H1 (cell line): Measurements from ENCODE around the gene DERL3. TPM values are rescaled to one million over a fixed set of nuclear protein-coding genes. Genes with fewer than 3 reads are reported as not detected.

Experiments used
- CTCF ChIA-PET: fragments of 300-600 bp; sonication (Branson Sonifier 250); formaldehyde crosslinking; loops from one replicate; lab custom pipeline; 2021; ENCODE audit not compliant: partially characterized antibody; lab: Charles Lee
- POLR2A ChIA-PET: fragments of 300-600 bp; sonication (Branson Sonifier 250); formaldehyde crosslinking; loops from one replicate; lab custom pipeline; 2021; ENCODE audit warnings: inconsistent platforms; ENCODE audit not compliant: partially characterized antibody; lab: Charles Lee
- DNase-seq, 2 experiments: peaks; one replicate each; pipeline versions ENCODE4 v3.0.0 to v3.0.0-alpha.2; 2010 to 2022; ENCODE audit warnings: low spot score in 2 of 2, low read depth in 1 of 2, mixed read lengths in 1 of 2
- FAIRE-seq: peaks from 2 replicates; lab custom pipeline; 2011; peaks lifted over from hg19 to GRCh38; lab: Jason Lieb, UNC
- H2AFZ ChIP-seq: 2 replicates; pipeline ENCODE4 v1.8.1; 2012; ENCODE audit warnings: low read length, inconsistent platforms
- H2AK5ac ChIP-seq: 2 replicates; pipeline ENCODE4 v1.6.1; 2013; ENCODE audit warnings: low read depth, low read length
- H2BK120ac ChIP-seq: replicated peaks from 2 replicates; pipeline ENCODE3; 2013; ENCODE audit warnings: low read depth, low read length, inconsistent platforms
- H2BK12ac ChIP-seq: 2 replicates; pipeline ENCODE4 v1.6.1; 2013; ENCODE audit warnings: low read depth, low read length
- H2BK15ac ChIP-seq: 2 replicates; pipeline ENCODE4 v1.6.1; 2013; ENCODE audit warnings: low read length
- H2BK20ac ChIP-seq: 2 replicates; pipeline ENCODE4 v1.6.1; 2013; ENCODE audit warnings: low read length
- H2BK5ac ChIP-seq: 2 replicates; pipeline ENCODE4 v1.6.1; 2013; ENCODE audit warnings: low read depth, low read length
- H3K14ac ChIP-seq: 2 replicates; pipeline ENCODE4 v1.6.1; 2013; ENCODE audit warnings: inconsistent platforms; ENCODE audit not compliant: insufficient read length
- H3K18ac ChIP-seq: 2 replicates; pipeline ENCODE4 v1.6.1; 2013; ENCODE audit warnings: low read length; ENCODE audit errors: extremely low read depth
- H3K23ac ChIP-seq: 2 replicates; pipeline ENCODE4 v1.6.1; 2013; ENCODE audit warnings: inconsistent platforms; ENCODE audit not compliant: insufficient read length
- H3K23me2 ChIP-seq: 2 replicates; pipeline ENCODE4 v1.6.1; 2013; ENCODE audit warnings: low read depth, low read length
- H3K27ac ChIP-seq: 2 replicates; pipeline ENCODE4 v1.6.1; 2011; ENCODE audit warnings: low read depth, low read length, inconsistent platforms
- H3K27me3 ChIP-seq, 4 experiments: replicated peaks in 1 of 4; 1 replicate in 1 of 4; 2 replicates in 3 of 4; pipeline versions ENCODE4 v1.6.1 to v1.8.1; 2011 to 2013; ENCODE audit warnings: low read length in 3 of 4, mild to moderate bottlenecking in 3 of 4, inconsistent platforms in 2 of 4, mixed read lengths in 2 of 4, moderate library complexity in 1 of 4; ENCODE audit not compliant: control insufficient read depth in 3 of 4, insufficient read depth in 3 of 4; ENCODE audit errors: extremely low read depth in 1 of 4
- H3K36me3 ChIP-seq, 4 experiments: 2 replicates each; pipeline versions ENCODE4 v1.6.1 to v1.8.1; 2011 to 2013; ENCODE audit warnings: mild to moderate bottlenecking in 4 of 4, low read length in 3 of 4, moderate library complexity in 2 of 4, control low read depth in 1 of 4, inconsistent platforms in 1 of 4; ENCODE audit not compliant: insufficient read depth in 4 of 4, control insufficient read depth in 2 of 4
- H3K4ac ChIP-seq: replicated peaks from 2 replicates; pipeline ENCODE3; 2013; ENCODE audit warnings: low read length, low read depth, mixed read lengths, inconsistent platforms; ENCODE audit not compliant: insufficient read length
- H3K4me1 ChIP-seq, 4 experiments: replicated peaks in 1 of 4; 1 replicate in 1 of 4; 2 replicates in 3 of 4; pipeline versions ENCODE4 v1.6.1 to v1.8.1; 2011 to 2013; ENCODE audit warnings: low read length in 3 of 4, inconsistent platforms in 2 of 4, mixed read lengths in 1 of 4; ENCODE audit not compliant: insufficient read depth in 4 of 4, control insufficient read depth in 3 of 4
- H3K4me2 ChIP-seq, 2 experiments: 2 replicates each; pipeline versions ENCODE4 v1.6.1 to v1.8.1; 2011 to 2013; ENCODE audit warnings: low read depth in 2 of 2, low read length in 2 of 2, control low read depth in 1 of 2, inconsistent platforms in 1 of 2, mild to moderate bottlenecking in 1 of 2; ENCODE audit not compliant: insufficient read depth in 1 of 2
- H3K4me3 ChIP-seq, 4 experiments: fragments of 200-600, 300-600 bp in 1 of 4; sonication (generic), shearing (Covaris generic), sonication (Bioruptor Twin) in 1 of 4; 2 replicates each; pipeline versions ENCODE4 v1.5.1 to v1.8.1; 2011 to 2016; ENCODE audit warnings: low read length in 4 of 4, low read depth in 3 of 4, control low read depth in 2 of 4, inconsistent platforms in 2 of 4, mild to moderate bottlenecking in 2 of 4, mixed read lengths in 1 of 4, moderate library complexity in 1 of 4; ENCODE audit not compliant: insufficient read depth in 2 of 4; ENCODE audit errors: extremely low read depth in 1 of 4
- H3K56ac ChIP-seq: replicated peaks from 2 replicates; pipeline ENCODE3; 2013; ENCODE audit warnings: low read depth, mild to moderate bottlenecking, mixed read lengths, low read length, inconsistent platforms; ENCODE audit not compliant: insufficient read length
- H3K79me1 ChIP-seq: 2 replicates; pipeline ENCODE4 v1.6.1; 2013; ENCODE audit warnings: low read depth, low read length, control low read depth
- H3K79me2 ChIP-seq, 2 experiments: 2 replicates each; pipeline versions ENCODE4 v1.6.1 to v1.8.1; 2012 to 2013; ENCODE audit warnings: low read length in 2 of 2, mild to moderate bottlenecking in 2 of 2, inconsistent platforms in 1 of 2; ENCODE audit not compliant: insufficient read depth in 2 of 2, control insufficient read depth in 1 of 2
- H3K9ac ChIP-seq, 4 experiments: replicated peaks in 1 of 4; 1 replicate in 1 of 4; 2 replicates in 3 of 4; pipeline versions ENCODE4 v1.6.1 to v1.8.1; 2011 to 2013; ENCODE audit warnings: low read depth in 3 of 4, low read length in 3 of 4, control low read depth in 2 of 4, mild to moderate bottlenecking in 2 of 4, moderate library complexity in 2 of 4, inconsistent platforms in 1 of 4; ENCODE audit errors: extremely low read depth in 1 of 4
- H3K9me3 ChIP-seq, 2 experiments: 2 replicates each; pipeline versions ENCODE4 v1.6.1 to v1.8.1; 2012 to 2013; ENCODE audit warnings: mild to moderate bottlenecking in 2 of 2, moderate library complexity in 2 of 2, control low read depth in 1 of 2, inconsistent platforms in 1 of 2, low read depth in 1 of 2, low read length in 1 of 2, mixed read lengths in 1 of 2; ENCODE audit not compliant: insufficient read depth in 2 of 2
- H4K20me1 ChIP-seq, 2 experiments: replicated peaks in 1 of 2; 2 replicates each; pipeline versions ENCODE3 to v1.8.1; 2011 to 2013; ENCODE audit warnings: inconsistent platforms in 2 of 2, low read length in 2 of 2, mild to moderate bottlenecking in 1 of 2; ENCODE audit not compliant: insufficient read depth in 2 of 2, control insufficient read depth in 1 of 2
- H4K5ac ChIP-seq: 2 replicates; pipeline ENCODE4 v1.6.1; 2013; ENCODE audit warnings: low read length, low read depth, mixed read lengths, inconsistent platforms; ENCODE audit not compliant: insufficient read length
- H4K8ac ChIP-seq: 2 replicates; pipeline ENCODE4 v1.8.0; 2013; ENCODE audit warnings: mild to moderate bottlenecking, moderate library complexity, low read length, inconsistent platforms; ENCODE audit not compliant: insufficient read depth; ENCODE audit errors: extremely low read depth
- H4K91ac ChIP-seq: replicated peaks from 2 replicates; pipeline ENCODE3; 2013; ENCODE audit warnings: low read length, mixed read lengths, inconsistent platforms; ENCODE audit not compliant: insufficient read length
- BCL11A ChIP-seq, 2 experiments: IDR thresholded peaks; one replicate each; pipeline ENCODE4 v1.6.1; 2011; ENCODE audit warnings: low read depth in 2 of 2, low read length in 2 of 2, mild to moderate bottlenecking in 2 of 2
- BRCA1 ChIP-seq: IDR thresholded peaks from 2 replicates; pipeline ENCODE4 v1.6.1; 2012; ENCODE audit warnings: low read depth, low read length, improper control_type of control experiment
- CBX8 ChIP-seq: fragments of 300-800, 300-1000 bp; sonication (generic); IDR thresholded peaks from 2 replicates; pipeline ENCODE4 v1.7.1; 2016; ENCODE audit warnings: low read depth, low read length, borderline replicate concordance
- CHD1 ChIP-seq: IDR thresholded peaks from 2 replicates; pipeline ENCODE4 v1.6.1; 2012; ENCODE audit warnings: low read depth, low read length, improper control_type of control experiment
- CREB1 ChIP-seq: IDR thresholded peaks from 2 replicates; pipeline ENCODE4 v1.6.1; 2012; ENCODE audit warnings: inconsistent platforms
- CTBP2 ChIP-seq: IDR thresholded peaks from 2 replicates; pipeline ENCODE4 v1.7.0; 2011; ENCODE audit warnings: borderline replicate concordance, mild to moderate bottlenecking, moderate library complexity, mixed read lengths, low read length; ENCODE audit not compliant: insufficient read depth, insufficient read length
- GTF2F1 ChIP-seq: IDR thresholded peaks from 2 replicates; pipeline ENCODE4 v1.6.1; 2012; ENCODE audit warnings: low read depth, low read length, improper control_type of control experiment, borderline replicate concordance
- MAFK ChIP-seq: IDR thresholded peaks from 2 replicates; pipeline ENCODE4 v1.6.1; 2012; ENCODE audit warnings: low read depth, mild to moderate bottlenecking, improper control_type of control experiment, low read length
- NANOG ChIP-seq: IDR thresholded peaks from 2 replicates; pipeline ENCODE4 v1.6.1; 2011; ENCODE audit warnings: low read length, low read depth, mild to moderate bottlenecking, inconsistent platforms; ENCODE audit not compliant: insufficient read depth, poor library complexity, severe bottlenecking
- PHF8 ChIP-seq: fragments of 200-600 bp; sonication (generic); conservative IDR thresholded peaks from 2 replicates; pipeline ENCODE4 v1.7.1; 2012; ENCODE audit warnings: low read depth, mild to moderate bottlenecking, inconsistent platforms, low read length, moderate library complexity
- POU5F1 ChIP-seq: IDR thresholded peaks from 2 replicates; pipeline ENCODE4 v1.6.1; 2011; ENCODE audit warnings: low read depth, mild to moderate bottlenecking, low read length, moderate library complexity
- SAP30 ChIP-seq: fragments of 300-600 bp; sonication (generic); IDR thresholded peaks from 2 replicates; pipeline ENCODE4 v1.7.1; 2012; ENCODE audit warnings: low read length, moderate library complexity, mild to moderate bottlenecking, inconsistent platforms; ENCODE audit not compliant: insufficient read depth, insufficient replicate concordance
- SIN3A ChIP-seq, 2 experiments: IDR thresholded peaks in 1 of 2; conservative IDR thresholded peaks in 1 of 2; 2 replicates each; pipeline ENCODE4 v1.6.1; 2011 to 2012; ENCODE audit warnings: low read length in 2 of 2, improper control_type of control experiment in 1 of 2, low read depth in 1 of 2, mild to moderate bottlenecking in 1 of 2
- TBP ChIP-seq: IDR thresholded peaks from 2 replicates; pipeline ENCODE4 v1.6.1; 2011; ENCODE audit warnings: low read depth, low read length, improper control_type of control experiment
- WGBS, 2 experiments: shearing (Covaris generic) in 1 of 2; methylation state at CpG; one replicate each; pipeline versions ENCODE4 v1.1.6 to v1.1.7; 2013 to 2015; ENCODE audit warnings: low lambda C conversion rate in 2 of 2, mixed read lengths in 2 of 2, inconsistent platforms in 1 of 2, low coverage in 1 of 2, missing lambda C conversion rate in 1 of 2; ENCODE audit not compliant: insufficient replicate concordance in 2 of 2, insufficient coverage in 1 of 2, insufficient read length in 1 of 2; ENCODE audit errors: extremely low coverage in 1 of 2, missing lambda C conversion rate in 1 of 2; 5-methylcytosine and 5-hydroxymethylcytosine counted together
- polyA plus RNA-seq, 7 experiments: library from polyadenylated mRNA; depleted of rRNA in 3 of 7; stranded (reverse) in 5 of 7; unstranded in 2 of 7; fragments of >200 nt in 5 of 7; fragments of 200-250 nt in 2 of 7; gene quantifications; 1 replicate in 5 of 7; 2 replicates in 1 of 7; 4 replicates in 1 of 7; pipeline versions ENCODE4 v1.2.1 to v1.2.3, GENCODE V29; 2011 to 2013; ENCODE audit warnings: missing spikeins in 2 of 7, mixed read lengths in 2 of 7
- total RNA-seq: library from RNA; stranded (reverse); fragmentation: NEBNext Ultra II Directional; extraction: Animal tissue kit (Norgen Biotek cat#: 25700); gene quantifications from 2 replicates; pipeline ENCODE4 v1.2.1, GENCODE V29; 2021

Gene DERL3
- total and polyA plus RNA-seq, 2 of the 8 experiments (the other 6 are each of a cell fraction or from before 2014, with no cell fraction given) = 8.7 to 19.5 TPM

DNA sequence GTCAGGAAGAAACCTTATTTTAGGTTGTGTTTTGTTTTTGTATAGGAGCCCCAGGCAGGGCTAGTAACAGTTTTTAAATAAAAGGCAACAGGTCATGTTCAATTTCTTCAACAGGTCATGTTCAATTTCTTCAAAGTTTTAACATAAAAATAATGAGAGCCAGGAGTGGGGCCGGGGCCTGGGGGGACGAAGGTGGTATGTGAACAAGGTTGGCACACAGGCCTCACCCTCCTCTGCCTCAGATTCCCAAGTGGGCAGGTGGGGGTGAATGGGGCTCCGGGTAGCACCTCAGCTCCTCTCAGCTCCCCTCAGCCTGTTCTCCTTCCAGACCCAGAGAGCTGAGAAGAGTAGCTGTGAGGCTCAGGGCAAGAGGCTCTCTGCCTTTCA lies 4.4 kb downstream of the DERL3 start:
- Histone ChIP-seq H3K4me1 (peaks cover 0 to 8% (median 6%) of the 10 kb centered on the region in 4 experiments; a peak in 5 of 7 replicates), H2BK12ac (no peak overlapping the region), H2BK20ac (no peak overlapping the region), H3K4me3 (no peak overlapping the region), H3K79me2 (no peaks in the 10 kb centered on the region; a peak in 1 of 4 replicates), H3K4me2 (no peak overlapping the region), H3K79me1 (peaks cover 4% of the 10 kb centered on the region; the same call in 1 of the 2 replicates), H3K56ac (no peak overlapping the region), H3K23ac (no peak overlapping the region), H3K4ac (no peak overlapping the region), H3K18ac (no peak overlapping the region), H2AFZ (no peak overlapping the region), H3K14ac (no peak overlapping the region), H3K36me3 (peaks cover 0 to 26% (median 9%) of the 10 kb centered on the region in 4 experiments; a peak in 4 of 8 replicates), H3K27ac (no peak overlapping the region), H2BK5ac (no peak overlapping the region), H2BK15ac (no peak overlapping the region), H3K9me3 (no peaks in the 10 kb centered on the region), H3K9ac (no peak overlapping the region), H2BK120ac (no peak overlapping the region), H4K20me1 (peaks cover 6 to 24% of the 10 kb centered on the region in 2 experiments), H4K91ac (no peak overlapping the region), H2AK5ac (no peak overlapping the region), H4K5ac (no peak overlapping the region), H4K8ac (no peak overlapping the region), H3K23me2 (peaks cover 10% of the 10 kb centered on the region; the same call in 1 of the 2 replicates), H3K27me3 (no peaks in the 10 kb centered on the region)
- POLR2A ChIA-PET = interaction anchor here (0.8 to 1.8 kb wide), 3 partner anchors 10 to 45 kb away, joined by 3 to 6 read pairs (median 3); no protein-coding TSS in a partner anchor
- FAIRE-seq (no peak), DNase-seq (no peak)
- 94% methylated on average over 2 of the region's 3 CpGs; no CpG with 5 or more reads in 1 of the 2 experiments for WGBS, 2 experiments
- CTCF ChIA-PET = interaction anchor here (0.7 to 3.2 kb wide), 4 partner anchors 15 to 66 kb away, joined by 3 to 12 read pairs (median 4); partner anchors contain the start of gene MIF
- TF ChIP-seq TBP (no peak), CBX8 (no peak), SIN3A (conservative IDR thresholded peaks at IDR 0.05 in 1 of 2, IDR thresholded peaks at IDR 0.05 in 1 of 2; ENCODE audit: low read depth in 1 of 2, low read length in 2 of 2) (no peak), PHF8 (no peak), CREB1 (no peak), GTF2F1 (no peak), CTBP2 (no peak), MAFK (no peak), NANOG (no peak), POU5F1 (no peak), CHD1 (no peak), BCL11A (IDR thresholded peaks at IDR 0.05; ENCODE audit: low read depth in 2 of 2, low read length in 2 of 2) (no peak), BRCA1 (no peak), SAP30 (no peak)
